Measurements from ENCODE around the gene IFT88. TPM values are rescaled to one million over a fixed set of nuclear protein-coding genes. Genes with fewer than 3 reads are reported as not detected.
"Not testable (repeated sequence)": the region's sequence is repeated elsewhere in the genome, so short reads cannot be mapped to it uniquely, and the experiment has no call there.

Gene IFT88
- total RNA-seq, 2 experiments from 2014 or later: 6.6 to 7.7 TPM

GRCh38 chr13:20669162-20669561 lies 102.2 kb downstream of the IFT88 start:
- no peaks in the 10 kb centered on the region for H3K4me1 Mint-ChIP-seq
- no peaks in the 10 kb centered on the region for H3K9me3 Mint-ChIP-seq
- no peaks in the 10 kb centered on the region for H3K27me3 Mint-ChIP-seq
- POLR2A ChIA-PET: no interaction called here
- DNase-seq: no peak
- no peak overlapping the region for H3K27ac Mint-ChIP-seq
- no peak for ATAC-seq (ENCODE audit: low read depth)
- H3K36me3 Mint-ChIP-seq: no peaks in the 10 kb centered on the region
- H3K4me3 Mint-ChIP-seq: no peak overlapping the region

GRCh38 chr13:20671789-20672188 lies 104.8 kb downstream of the IFT88 start:
- H3K27ac Mint-ChIP-seq: no peak overlapping the region

GRCh38 chr13:20672772-20673171 lies 105.8 kb downstream of the IFT88 start:
- Mint-ChIP-seq H3K36me3 (no peaks in the 10 kb centered on the region), H3K4me3 (no peak overlapping the region), H3K9me3 (no peaks in the 10 kb centered on the region), H3K4me1 (no peaks in the 10 kb centered on the region), H3K27ac (no peak overlapping the region), H3K27me3 (no peaks in the 10 kb centered on the region)
- ATAC-seq (ENCODE audit: low read depth) (no peak), DNase-seq (no peak)
- POLR2A ChIA-PET: no interaction called here

More at GRCh38 chr13:20671789-20672188, 104.8 kb downstream of the IFT88 start:
- Mint-ChIP-seq H3K9me3 (no peaks in the 10 kb centered on the region), H3K36me3 (no peaks in the 10 kb centered on the region), H3K27me3 (no peaks in the 10 kb centered on the region), H3K4me1 (no peaks in the 10 kb centered on the region), H3K4me3 (no peak overlapping the region)
- POLR2A ChIA-PET: no interaction called here
- DNase-seq (no peak), ATAC-seq (ENCODE audit: low read depth) (no peak)

GRCh38 chr13:20673715-20674114 lies 106.8 kb downstream of the IFT88 start:
- POLR2A ChIA-PET: no interaction called here
- ATAC-seq (ENCODE audit: low read depth) (no peak), DNase-seq (no peak)
- Mint-ChIP-seq H3K27ac (no peak overlapping the region), H3K36me3 (no peaks in the 10 kb centered on the region), H3K27me3 (no peaks in the 10 kb centered on the region), H3K9me3 (no peaks in the 10 kb centered on the region), H3K4me3 (no peak overlapping the region), H3K4me1 (no peaks in the 10 kb centered on the region)

- no peaks in the 10 kb centered on the region for H3K9me3 Mint-ChIP-seq
- H3K4me1 Mint-ChIP-seq: no peaks in the 10 kb centered on the region
- H3K4me3 Mint-ChIP-seq: no peak overlapping the region
- POLR2A ChIA-PET: no interaction called here
- ATAC-seq (ENCODE audit: low read depth): no peak
- DNase-seq: no peak
- no peaks in the 10 kb centered on the region for H3K27me3 Mint-ChIP-seq
- no peaks in the 10 kb centered on the region for H3K36me3 Mint-ChIP-seq
- no peak overlapping the region for H3K27ac Mint-ChIP-seq
Measured at GRCh38 chr13:20676213-20676612, 109.3 kb downstream of the IFT88 start.

- H3K27me3 Mint-ChIP-seq; POLR2A ChIA-PET; H3K27ac Mint-ChIP-seq; ATAC-seq (ENCODE audit: low read depth); DNase-seq; H3K4me1 Mint-ChIP-seq; H3K36me3 Mint-ChIP-seq; H3K4me3 Mint-ChIP-seq; H3K9me3 Mint-ChIP-seq: not testable (repeated sequence)
Measured at GRCh38 chr13:20678606-20679005, 111.6 kb downstream of the IFT88 start.

- no peak overlapping the region for H3K27ac Mint-ChIP-seq
- POLR2A ChIA-PET: no interaction called here
- DNase-seq (no peak), ATAC-seq (ENCODE audit: low read depth) (no peak)
- H3K27me3 Mint-ChIP-seq: no peaks in the 10 kb centered on the region
- H3K4me1 Mint-ChIP-seq: no peaks in the 10 kb centered on the region
- no peak overlapping the region for H3K4me3 Mint-ChIP-seq
- H3K36me3 Mint-ChIP-seq: no peaks in the 10 kb centered on the region
- H3K9me3 Mint-ChIP-seq: no peaks in the 10 kb centered on the region
Measured at GRCh38 chr13:20679879-20680278, 112.9 kb downstream of the IFT88 start.

- no peaks in the 10 kb centered on the region for H3K36me3 Mint-ChIP-seq
- H3K27ac Mint-ChIP-seq: no peak overlapping the region
- ATAC-seq (ENCODE audit: low read depth): no peak
- no peaks in the 10 kb centered on the region for H3K9me3 Mint-ChIP-seq
- POLR2A ChIA-PET: no interaction called here
- no peak for DNase-seq
- no peaks in the 10 kb centered on the region for H3K27me3 Mint-ChIP-seq
- no peaks in the 10 kb centered on the region for H3K4me1 Mint-ChIP-seq
- no peak overlapping the region for H3K4me3 Mint-ChIP-seq
Measured at GRCh38 chr13:20680416-20681080, 113.6 kb downstream of the IFT88 start.

GRCh38 chr13:20681481-20681880 lies 114.5 kb downstream of the IFT88 start:
- H3K4me3 Mint-ChIP-seq; H3K27ac Mint-ChIP-seq; H3K4me1 Mint-ChIP-seq; H3K36me3 Mint-ChIP-seq; ATAC-seq (ENCODE audit: low read depth); POLR2A ChIA-PET; H3K9me3 Mint-ChIP-seq; DNase-seq; H3K27me3 Mint-ChIP-seq: not testable (repeated sequence)

GRCh38 chr13:20682061-20682460 lies 115.1 kb downstream of the IFT88 start:
- DNase-seq: no peak
- Mint-ChIP-seq H3K9me3 (no peaks in the 10 kb centered on the region), H3K4me1 (no peaks in the 10 kb centered on the region), H3K4me3 (no peak overlapping the region), H3K27ac (no peak overlapping the region), H3K27me3 (no peaks in the 10 kb centered on the region), H3K36me3 (no peaks in the 10 kb centered on the region)
- ATAC-seq (ENCODE audit: low read depth): no peak
- POLR2A ChIA-PET: no interaction called here

GRCh38 chr13:20684041-20684440 lies 117.1 kb downstream of the IFT88 start:
- Mint-ChIP-seq H3K27me3 (no peaks in the 10 kb centered on the region), H3K9me3 (no peaks in the 10 kb centered on the region), H3K27ac (no peak overlapping the region), H3K4me3 (no peak overlapping the region), H3K4me1 (no peaks in the 10 kb centered on the region), H3K36me3 (no peaks in the 10 kb centered on the region)
- ATAC-seq (ENCODE audit: low read depth) (no peak), DNase-seq (no peak)
- POLR2A ChIA-PET: no interaction called here

GRCh38 chr13:20684546-20684945 lies 117.6 kb downstream of the IFT88 start:
- ATAC-seq (ENCODE audit: low read depth): no peak

GRCh38 chr13:20685092-20685491 lies 118.1 kb downstream of the IFT88 start:
- Mint-ChIP-seq H3K4me1 (no peaks in the 10 kb centered on the region), H3K4me3 (no peak overlapping the region), H3K27me3 (no peaks in the 10 kb centered on the region), H3K36me3 (no peaks in the 10 kb centered on the region), H3K27ac (no peak overlapping the region), H3K9me3 (no peaks in the 10 kb centered on the region)
- no peak for DNase-seq
- POLR2A ChIA-PET: no interaction called here
- no peak for ATAC-seq (ENCODE audit: low read depth)

More at GRCh38 chr13:20684546-20684945, 117.6 kb downstream of the IFT88 start:
- no peak for DNase-seq
- no peaks in the 10 kb centered on the region for H3K9me3 Mint-ChIP-seq
- no peak overlapping the region for H3K27ac Mint-ChIP-seq
- no peaks in the 10 kb centered on the region for H3K36me3 Mint-ChIP-seq
- H3K4me1 Mint-ChIP-seq: no peaks in the 10 kb centered on the region
- H3K27me3 Mint-ChIP-seq: no peaks in the 10 kb centered on the region
- H3K4me3 Mint-ChIP-seq: no peak overlapping the region
- POLR2A ChIA-PET: no interaction called here

- Mint-ChIP-seq H3K27ac (no peak overlapping the region), H3K4me1 (no peaks in the 10 kb centered on the region), H3K4me3 (no peak overlapping the region), H3K36me3 (no peaks in the 10 kb centered on the region), H3K9me3 (no peaks in the 10 kb centered on the region), H3K27me3 (no peaks in the 10 kb centered on the region)
- DNase-seq: no peak
- POLR2A ChIA-PET: no interaction called here
- no peak for ATAC-seq (ENCODE audit: low read depth)
Measured at GRCh38 chr13:20686167-20686566, 119.2 kb downstream of the IFT88 start.

All from activated naive CD8-positive, alpha-beta T cell treated with anti-CD3 and anti-CD28 coated beads, Interleukin-2, amount 10 ng/mL, durations not matched to agents 7 days and 5 days (primary cell).